ENCODE measurements around the gene NUP35. TPM values are rescaled to one million over a fixed set of nuclear protein-coding genes. Genes with fewer than 3 reads are reported as not detected.

Gene NUP35
- total RNA-seq, 4 donors from 2014 or later = 5.2 to 13.7 (median 11.2) TPM

- DNase-seq = no peak
Measured at GRCh38 chr2:183088061-183088460, 36.2 kb upstream of the NUP35 start.

GRCh38 chr2:183089192-183089851 lies 34.9 kb upstream of the NUP35 start:
- Histone ChIP-seq H3K36me3 (no peaks in the 10 kb centered on the region), H3K9me3 (no peaks in the 10 kb centered on the region), H3K4me1 (no peaks in the 10 kb centered on the region), H3K27ac (no peak overlapping the region), H3K27me3 (no peaks in the 10 kb centered on the region), H3K4me3 (peak overlapping the region in 1 of 4 donors; percentile 14)
- no peak for TF ChIP-seq POLR2A (IDR thresholded peaks at IDR 0.05)
- TF ChIP-seq, protein P1, sequence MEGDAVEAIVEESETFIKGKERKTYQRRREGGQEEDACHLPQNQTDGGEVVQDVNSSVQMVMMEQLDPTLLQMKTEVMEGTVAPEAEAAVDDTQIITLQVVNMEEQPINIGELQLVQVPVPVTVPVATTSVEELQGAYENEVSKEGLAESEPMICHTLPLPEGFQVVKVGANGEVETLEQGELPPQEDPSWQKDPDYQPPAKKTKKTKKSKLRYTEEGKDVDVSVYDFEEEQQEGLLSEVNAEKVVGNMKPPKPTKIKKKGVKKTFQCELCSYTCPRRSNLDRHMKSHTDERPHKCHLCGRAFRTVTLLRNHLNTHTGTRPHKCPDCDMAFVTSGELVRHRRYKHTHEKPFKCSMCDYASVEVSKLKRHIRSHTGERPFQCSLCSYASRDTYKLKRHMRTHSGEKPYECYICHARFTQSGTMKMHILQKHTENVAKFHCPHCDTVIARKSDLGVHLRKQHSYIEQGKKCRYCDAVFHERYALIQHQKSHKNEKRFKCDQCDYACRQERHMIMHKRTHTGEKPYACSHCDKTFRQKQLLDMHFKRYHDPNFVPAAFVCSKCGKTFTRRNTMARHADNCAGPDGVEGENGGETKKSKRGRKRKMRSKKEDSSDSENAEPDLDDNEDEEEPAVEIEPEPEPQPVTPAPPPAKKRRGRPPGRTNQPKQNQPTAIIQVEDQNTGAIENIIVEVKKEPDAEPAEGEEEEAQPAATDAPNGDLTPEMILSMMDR (IDR thresholded peaks at IDR 0.05) = no peak
- DNase-seq = no peak

More at GRCh38 chr2:183088061-183088460, 36.2 kb upstream of the NUP35 start:
- Histone ChIP-seq H3K27me3 (no peaks in the 10 kb centered on the region), H3K4me1 (no peaks in the 10 kb centered on the region), H3K9me3 (no peaks in the 10 kb centered on the region), H3K36me3 (no peaks in the 10 kb centered on the region), H3K27ac (no peak overlapping the region), H3K4me3 (no peak overlapping the region)
- no peak for TF ChIP-seq POLR2A (IDR thresholded peaks at IDR 0.05)
- TF ChIP-seq, protein P1 (IDR thresholded peaks at IDR 0.05) = no peak

DNA sequence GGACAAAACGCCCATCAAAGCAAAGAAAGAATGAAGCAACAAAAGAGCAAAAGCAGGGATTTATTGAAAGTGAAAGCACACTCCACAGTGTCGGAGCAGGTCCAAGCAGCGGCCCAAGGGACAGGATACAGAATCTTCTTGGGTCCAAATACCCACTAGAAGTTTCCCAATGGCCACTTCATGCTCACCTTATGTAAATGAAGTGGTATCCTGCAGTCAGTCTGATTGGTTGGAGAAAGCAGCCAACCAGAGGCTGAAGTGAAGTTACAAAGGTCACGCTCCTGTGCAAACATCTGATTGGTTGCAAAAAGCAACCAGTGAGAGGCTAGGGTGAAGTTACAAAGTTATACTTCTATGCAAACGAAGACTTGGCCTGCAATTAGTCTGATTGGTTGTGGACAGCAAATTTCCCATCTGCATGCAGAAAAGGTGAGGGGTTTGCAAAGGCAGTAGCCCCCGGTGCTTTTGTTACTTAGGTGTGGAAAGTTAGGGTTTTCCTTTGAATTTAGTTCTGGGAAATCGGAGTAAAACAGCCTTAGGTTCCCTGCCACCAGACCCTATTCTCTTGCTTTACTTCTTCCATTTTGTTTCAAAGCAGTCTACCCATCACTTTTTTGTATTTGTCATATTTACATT lies 32.8 kb upstream of the NUP35 start:
- H3K27me3 ChIP-seq = no peaks in the 10 kb centered on the region
- H3K36me3 ChIP-seq = peaks cover 0 to 4% (median 0%) of the 10 kb centered on the region in 3 donors
- no peak for DNase-seq
- H3K27ac ChIP-seq = no peak overlapping the region
- H3K4me1 ChIP-seq = no peaks in the 10 kb centered on the region
- no peaks in the 10 kb centered on the region for H3K9me3 ChIP-seq
- peak overlapping the region in 2 of 4 donors; percentile 5 to 12 for H3K4me3 ChIP-seq
- TF ChIP-seq POLR2A (IDR thresholded peaks at IDR 0.05) = no peak
- TF ChIP-seq, protein P1 (IDR thresholded peaks at IDR 0.05) = no peak

DNA sequence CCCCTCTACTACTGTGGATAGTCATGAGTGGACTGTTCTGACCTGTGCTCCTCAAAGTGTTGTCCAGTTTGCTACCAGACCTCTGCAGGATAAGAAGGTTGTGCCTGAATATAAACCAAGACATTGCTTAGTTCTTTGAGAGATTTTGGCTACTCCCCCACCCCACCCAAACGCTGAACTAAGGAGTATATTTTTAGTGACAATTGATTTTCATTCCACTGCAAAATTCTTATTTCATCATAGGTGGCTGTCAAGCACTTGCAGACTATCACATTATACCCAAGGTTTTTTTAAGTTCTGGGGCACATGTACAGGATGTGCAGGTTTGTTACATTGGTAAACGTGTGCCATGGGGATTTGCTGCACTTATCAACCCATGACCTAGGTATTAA lies 32.3 kb upstream of the NUP35 start:
- H3K4me3 ChIP-seq = no peak overlapping the region
- TF ChIP-seq, protein P1 (IDR thresholded peaks at IDR 0.05) = no peak
- no peak for TF ChIP-seq POLR2A (IDR thresholded peaks at IDR 0.05)
- H3K4me1 ChIP-seq = no peaks in the 10 kb centered on the region
- peaks cover 0 to 4% (median 0%) of the 10 kb centered on the region in 3 donors for H3K36me3 ChIP-seq
- DNase-seq = no peak
- H3K27ac ChIP-seq = no peak overlapping the region
- no peaks in the 10 kb centered on the region for H3K9me3 ChIP-seq
- no peaks in the 10 kb centered on the region for H3K27me3 ChIP-seq

DNA sequence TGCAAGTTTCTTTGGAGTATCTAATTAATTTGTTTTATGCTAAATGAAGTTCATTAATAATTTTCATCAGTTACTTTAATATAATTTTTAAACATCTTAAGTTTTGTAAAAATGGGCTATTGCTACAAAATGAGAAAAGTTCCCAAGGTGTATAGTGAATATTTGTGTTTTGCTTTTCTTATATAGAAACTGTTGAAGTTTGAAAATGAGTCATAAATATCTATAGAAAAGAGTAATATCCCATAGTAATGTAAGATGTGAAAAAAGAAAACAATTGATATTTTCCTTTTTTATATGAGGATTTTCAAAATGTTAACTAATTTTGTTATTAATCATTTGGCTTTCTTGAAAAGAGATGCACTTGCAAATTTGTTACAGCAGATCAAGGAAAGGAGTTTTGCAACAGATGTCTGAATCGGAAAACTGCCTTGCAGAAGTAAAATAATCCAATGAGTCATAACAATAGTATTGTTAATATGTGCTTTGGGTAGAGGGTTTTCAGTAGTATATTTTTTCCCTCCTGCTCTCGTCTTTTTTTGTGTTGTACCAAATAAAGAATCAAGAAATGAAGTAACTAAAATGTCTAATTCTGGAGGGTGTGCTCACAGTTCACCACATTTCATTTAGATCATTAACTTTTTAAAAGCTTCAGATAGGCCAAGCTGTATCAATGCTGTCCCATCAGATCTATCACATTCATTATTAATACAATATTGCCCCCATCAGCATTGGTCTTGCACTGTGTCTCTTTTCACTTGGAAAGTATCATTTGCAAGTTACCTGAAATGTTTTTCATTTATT lies 30.2 kb upstream of the NUP35 start:
- Histone ChIP-seq H3K27ac (no peak overlapping the region), H3K36me3 (peaks cover 0 to 4% (median 0%) of the 10 kb centered on the region in 3 donors), H3K4me1 (no peaks in the 10 kb centered on the region), H3K9me3 (no peaks in the 10 kb centered on the region), H3K4me3 (no peak overlapping the region), H3K27me3 (no peaks in the 10 kb centered on the region)
- TF ChIP-seq POLR2A (IDR thresholded peaks at IDR 0.05) = no peak
- TF ChIP-seq, protein P1 (IDR thresholded peaks at IDR 0.05) = peak in 2 of 6 experiments; percentile 27 to 40
- DNase-seq = no peak

Measured in Peyer's patch (tissue), 4 donors.